H9 (cell line): ENCODE data around the gene FAM110C. TPM values are rescaled to one million over a fixed set of nuclear protein-coding genes. Genes with fewer than 3 reads are reported as not detected.

Experiments used
- DNase-seq: peaks from one replicate; pipeline ENCODE4 v3.0.0-alpha.2; 2017
- H2AFZ ChIP-seq: one replicate; pipeline ENCODE4 v1.6.1; 2013; ENCODE audit warnings: mild to moderate bottlenecking, low read length, control low read depth, moderate library complexity
- H2AK5ac ChIP-seq: 2 replicates; pipeline ENCODE4 v1.6.1; 2013; ENCODE audit warnings: low read length, control low read depth, mixed read lengths; ENCODE audit not compliant: insufficient read length
- H2BK120ac ChIP-seq: one replicate; pipeline ENCODE4 v1.6.1; 2013; ENCODE audit warnings: low read depth, mild to moderate bottlenecking, low read length, control low read depth, inconsistent platforms; ENCODE audit not compliant: poor library complexity, severe bottlenecking
- H2BK12ac ChIP-seq: 2 replicates; pipeline ENCODE4 v1.6.1; 2013; ENCODE audit warnings: low read length, control low read depth, mixed read lengths, low read depth; ENCODE audit not compliant: insufficient read length
- H2BK15ac ChIP-seq: 2 replicates; pipeline ENCODE4 v1.6.1; 2013; ENCODE audit warnings: low read depth, low read length, control low read depth
- H2BK20ac ChIP-seq: one replicate; pipeline ENCODE4 v1.6.1; 2013; ENCODE audit warnings: low read depth, mild to moderate bottlenecking, low read length, control low read depth, inconsistent platforms; ENCODE audit not compliant: poor library complexity, severe bottlenecking
- H2BK5ac ChIP-seq: 2 replicates; pipeline ENCODE4 v1.6.1; 2013; ENCODE audit warnings: low read length, control low read depth, mixed read lengths; ENCODE audit not compliant: insufficient read length
- H3K14ac ChIP-seq: 2 replicates; pipeline ENCODE4 v1.6.1; 2013; ENCODE audit warnings: low read length, control low read depth; ENCODE audit not compliant: insufficient read depth
- H3K18ac ChIP-seq: 2 replicates; pipeline ENCODE4 v1.6.1; 2013; ENCODE audit warnings: low read depth, mild to moderate bottlenecking, mixed read lengths, low read length, control low read depth; ENCODE audit not compliant: insufficient read length
- H3K23ac ChIP-seq: 2 replicates; pipeline ENCODE4 v1.6.1; 2013; ENCODE audit warnings: low read length, control low read depth, mixed read lengths, low read depth; ENCODE audit not compliant: insufficient read length
- H3K23me2 ChIP-seq: 2 replicates; pipeline ENCODE4 v1.6.1; 2013; ENCODE audit warnings: low read depth, mild to moderate bottlenecking, mixed read lengths, low read length, control low read depth; ENCODE audit not compliant: insufficient read length, poor library complexity, severe bottlenecking
- H3K27ac ChIP-seq: 2 replicates; pipeline ENCODE4 v1.5.1; 2013; ENCODE audit warnings: low read length, control low read depth, mixed read lengths, low read depth; ENCODE audit not compliant: insufficient read length
- H3K27me3 ChIP-seq: 2 replicates; pipeline ENCODE4 v1.6.1; 2013; ENCODE audit warnings: low read length, control low read depth, inconsistent platforms; ENCODE audit not compliant: insufficient read depth
- H3K4ac ChIP-seq: 2 replicates; pipeline ENCODE4 v1.6.1; 2013; ENCODE audit warnings: low read depth, mild to moderate bottlenecking, control low read depth, inconsistent platforms, low read length, moderate library complexity
- H3K4me1 ChIP-seq: 2 replicates; pipeline ENCODE4 v1.6.1; 2013; ENCODE audit warnings: low read length, control low read depth, inconsistent platforms; ENCODE audit not compliant: insufficient read depth
- H3K4me2 ChIP-seq: 2 replicates; pipeline ENCODE4 v1.6.1; 2013; ENCODE audit warnings: low read length, control low read depth, mixed read lengths; ENCODE audit not compliant: insufficient read length, insufficient read depth
- H3K56ac ChIP-seq: 2 replicates; pipeline ENCODE4 v1.6.1; 2013; ENCODE audit warnings: low read depth, mild to moderate bottlenecking, mixed read lengths, low read length, control low read depth; ENCODE audit not compliant: insufficient read length
- H3K79me1 ChIP-seq: 2 replicates; pipeline ENCODE4 v1.6.1; 2013; ENCODE audit warnings: low read depth, mild to moderate bottlenecking, moderate library complexity, low read length, control low read depth, inconsistent platforms; ENCODE audit not compliant: insufficient read depth, poor library complexity, severe bottlenecking
- H3K79me2 ChIP-seq: 2 replicates; pipeline ENCODE4 v1.6.1; 2013; ENCODE audit warnings: low read length, control low read depth, inconsistent platforms; ENCODE audit not compliant: insufficient read depth
- H3K9ac ChIP-seq: 2 replicates; pipeline ENCODE4 v1.6.1; 2013; ENCODE audit warnings: low read length, control low read depth, mixed read lengths; ENCODE audit not compliant: insufficient read length; ENCODE audit errors: extremely low read depth
- H3K9me3 ChIP-seq: one replicate; pipeline ENCODE4 v1.6.1; 2013; ENCODE audit warnings: low read depth, low read length, inconsistent platforms; ENCODE audit not compliant: control insufficient read depth
- H3T11ph ChIP-seq: one replicate; pipeline ENCODE4 v1.6.1; 2013; ENCODE audit warnings: mild to moderate bottlenecking, low read length, control low read depth, inconsistent platforms
- H4K20me1 ChIP-seq: one replicate; pipeline ENCODE4 v1.6.1; 2013; ENCODE audit not compliant: control insufficient read depth, insufficient read length, insufficient read depth
- H4K5ac ChIP-seq: 2 replicates; pipeline ENCODE4 v1.6.1; 2013; ENCODE audit warnings: low read depth, mild to moderate bottlenecking, mixed read lengths, low read length, control low read depth; ENCODE audit not compliant: insufficient read length
- H4K8ac ChIP-seq: replicated peaks from 2 replicates; pipeline ENCODE4 v1.6.1; 2013; ENCODE audit warnings: low read length, control low read depth, mixed read lengths, low read depth; ENCODE audit not compliant: insufficient read length
- H4K91ac ChIP-seq: 2 replicates; pipeline ENCODE4 v1.6.1; 2013; ENCODE audit warnings: low read depth, mild to moderate bottlenecking, moderate library complexity, mixed read lengths, low read length, control low read depth; ENCODE audit not compliant: insufficient read length
- H3K27ac Mint-ChIP-seq, 3 experiments: 2 replicates in 2 of 3; 3 replicates in 1 of 3; pipeline ENCODE4 v1.8.0; 2020 to 2021; ENCODE audit warnings: mixed read lengths in 3 of 3, mild to moderate bottlenecking in 1 of 3, moderate library complexity in 1 of 3
- H3K27me3 Mint-ChIP-seq: 2 replicates; pipeline ENCODE4 v1.8.0; 2021; ENCODE audit warnings: low read depth, mild to moderate bottlenecking, moderate library complexity, mixed read lengths
- H3K36me3 Mint-ChIP-seq, 3 experiments: 2 replicates in 2 of 3; 3 replicates in 1 of 3; pipeline ENCODE4 v1.8.0; 2020 to 2021; ENCODE audit warnings: low read depth in 3 of 3, mixed read lengths in 3 of 3; ENCODE audit not compliant: insufficient read depth in 1 of 3
- H3K4me1 Mint-ChIP-seq, 2 experiments: 2 replicates each; pipeline ENCODE4 v1.8.0; 2020; ENCODE audit warnings: mixed read lengths in 2 of 2
- H3K4me3 Mint-ChIP-seq, 2 experiments: 2 replicates in 1 of 2; 3 replicates in 1 of 2; pipeline ENCODE4 v1.8.0; 2020 to 2021; ENCODE audit warnings: mild to moderate bottlenecking in 2 of 2, mixed read lengths in 2 of 2, moderate library complexity in 1 of 2
- H3K9me3 Mint-ChIP-seq, 2 experiments: 2 replicates in 1 of 2; 3 replicates in 1 of 2; pipeline ENCODE4 v1.8.0; 2020; ENCODE audit warnings: mild to moderate bottlenecking in 2 of 2, mixed read lengths in 2 of 2, moderate library complexity in 1 of 2
- CTCF ChIP-seq: fragments of 200-600 bp; sonication (generic); conservative IDR thresholded peaks from 3 replicates; pipeline ENCODE4 v1.8.0; 2021; ENCODE audit warnings: antibody characterized with exemption, mild to moderate bottlenecking
- WGBS: extraction: QIAGEN DNeasy Blood & Tissue Kit; methylation state at CpG from one replicate; pipeline ENCODE4 v1.1.7; 2013; ENCODE audit warnings: missing lambda C conversion rate, low lambda C conversion rate, mixed read lengths; ENCODE audit not compliant: insufficient read length; ENCODE audit errors: extremely low coverage; 5-methylcytosine and 5-hydroxymethylcytosine counted together
- total RNA-seq: library from RNA; stranded (reverse); gene quantifications from 2 replicates; pipeline ENCODE4 v1.2.1, GENCODE V29; 2021

FAM110C gene
- total RNA-seq, 1 experiment from 2014 or later = 3.4 TPM

GRCh38 chr2:32068-32467 is 14.2 kb downstream of the FAM110C start:
- no peak overlapping the region for H3K4me3 Mint-ChIP-seq
- no peaks in the 10 kb centered on the region for H3K79me1 ChIP-seq
- no peak overlapping the region for H3K56ac ChIP-seq
- H3K27ac ChIP-seq = no peak overlapping the region
- no peak overlapping the region for H2BK5ac ChIP-seq
- no peak overlapping the region for H2BK20ac ChIP-seq
- no peaks in the 10 kb centered on the region for H3K4me1 ChIP-seq
- no peak overlapping the region for H2BK15ac ChIP-seq
- H3K23me2 ChIP-seq = no peaks in the 10 kb centered on the region
- peaks cover 5% of the 10 kb centered on the region for H3K27me3 Mint-ChIP-seq
- H3K14ac ChIP-seq = no peak overlapping the region
- H3K23ac ChIP-seq = no peak overlapping the region
- no peak overlapping the region for H3K18ac ChIP-seq
- H3T11ph ChIP-seq = no peak overlapping the region
- H2AK5ac ChIP-seq = no peak overlapping the region
- no peak overlapping the region for H3K9ac ChIP-seq
- H3K79me2 ChIP-seq = no peaks in the 10 kb centered on the region
- H4K8ac ChIP-seq = no peak overlapping the region
- DNase-seq = no peak
- no peak overlapping the region for H2AFZ ChIP-seq
- no peaks in the 10 kb centered on the region for H3K9me3 ChIP-seq
- no peaks in the 10 kb centered on the region; a peak in 1 of 7 replicates for H3K36me3 Mint-ChIP-seq
- H4K91ac ChIP-seq = no peak overlapping the region
- no peaks in the 10 kb centered on the region for H3K9me3 Mint-ChIP-seq
- H3K4me2 ChIP-seq = no peak overlapping the region
- no peak overlapping the region for H4K5ac ChIP-seq
- WGBS = no CpG with 5 or more reads among the region's 5 CpGs
- no peak overlapping the region for H2BK12ac ChIP-seq
- H3K4me1 Mint-ChIP-seq = 0 out of 4 replicates have a peak, but pooled peaks cover 0 to 1% of the 10 kb centered on the region in 2 experiments
- H3K27ac Mint-ChIP-seq = no peak overlapping the region
- no peak overlapping the region for H3K4ac ChIP-seq
- no peak overlapping the region for H2BK120ac ChIP-seq
- no peak for TF ChIP-seq CTCF
- no peaks in the 10 kb centered on the region for H4K20me1 ChIP-seq
- H3K27me3 ChIP-seq = no peaks in the 10 kb centered on the region
